Measurements from ENCODE around the gene SLC9A3.

GRCh38 chr5:490116-491106, 33.8 kb downstream of the SLC9A3 start:
- TF ChIP-seq, protein P1, sequence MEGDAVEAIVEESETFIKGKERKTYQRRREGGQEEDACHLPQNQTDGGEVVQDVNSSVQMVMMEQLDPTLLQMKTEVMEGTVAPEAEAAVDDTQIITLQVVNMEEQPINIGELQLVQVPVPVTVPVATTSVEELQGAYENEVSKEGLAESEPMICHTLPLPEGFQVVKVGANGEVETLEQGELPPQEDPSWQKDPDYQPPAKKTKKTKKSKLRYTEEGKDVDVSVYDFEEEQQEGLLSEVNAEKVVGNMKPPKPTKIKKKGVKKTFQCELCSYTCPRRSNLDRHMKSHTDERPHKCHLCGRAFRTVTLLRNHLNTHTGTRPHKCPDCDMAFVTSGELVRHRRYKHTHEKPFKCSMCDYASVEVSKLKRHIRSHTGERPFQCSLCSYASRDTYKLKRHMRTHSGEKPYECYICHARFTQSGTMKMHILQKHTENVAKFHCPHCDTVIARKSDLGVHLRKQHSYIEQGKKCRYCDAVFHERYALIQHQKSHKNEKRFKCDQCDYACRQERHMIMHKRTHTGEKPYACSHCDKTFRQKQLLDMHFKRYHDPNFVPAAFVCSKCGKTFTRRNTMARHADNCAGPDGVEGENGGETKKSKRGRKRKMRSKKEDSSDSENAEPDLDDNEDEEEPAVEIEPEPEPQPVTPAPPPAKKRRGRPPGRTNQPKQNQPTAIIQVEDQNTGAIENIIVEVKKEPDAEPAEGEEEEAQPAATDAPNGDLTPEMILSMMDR (conservative IDR thresholded peaks at IDR 0.05): no peak
- TF ChIP-seq ZFX (IDR thresholded peaks at IDR 0.05): no peak

All from C4-2B (cell line).